ENCODE results near the gene XPNPEP2.
A peak's percentile ranks its signal among the peaks of the same experiment; 100 is the strongest.

The XPNPEP2 gene

GRCh38 chrX:129800186-129800585, 61.4 kb downstream of the XPNPEP2 start:
- DNase-seq: no peak

GRCh38 chrX:129802863-129803262, 64.1 kb downstream of the XPNPEP2 start:
- no peak for DNase-seq

GRCh38 chrX:129804806-129805205, 66.0 kb downstream of the XPNPEP2 start:
- DNase-seq: no peak

- DNase-seq: no peak
Measured at GRCh38 chrX:129808158-129808828, 69.5 kb downstream of the XPNPEP2 start.

GRCh38 chrX:129808829-129809796, 70.3 kb downstream of the XPNPEP2 start:
- DNase-seq: peak in 1 of 5 experiments; percentile 43

GRCh38 chrX:129813662-129814368, 75.0 kb downstream of the XPNPEP2 start:
- no peak for DNase-seq

- no peak for DNase-seq
Measured at GRCh38 chrX:129818123-129818522, 79.3 kb downstream of the XPNPEP2 start.

All from T-helper 2 cell (primary cell).